HepG2 (cell line): Measurements from ENCODE around the gene MYO1C.

Source experiments
- BRCA1 ChIP-seq: sonication (generic); formaldehyde crosslinking; IDR thresholded peaks from 2 replicates; pipeline ENCODE4 v1.4.0; 2020; ENCODE audit warnings: missing genetic modification reagents
- EP300 ChIP-seq, 3 experiments: sonication (generic) in 1 of 3; formaldehyde crosslinking in 1 of 3; IDR thresholded peaks; 2 replicates each; pipeline versions ENCODE4 v1.5.1 to v1.6.1; 2011 to 2020; ENCODE audit warnings: low read depth in 2 of 3, low read length in 2 of 3, borderline replicate concordance in 1 of 3, improper control_type of control experiment in 1 of 3, mild to moderate bottlenecking in 1 of 3, missing genetic modification reagents in 1 of 3, moderate library complexity in 1 of 3

GRCh38 chr17:1509290-1509881, 16.9 kb upstream of the MYO1C start:
- TF ChIP-seq BRCA1 (CRISPR knock-in tag): no peak
- TF ChIP-seq EP300 (IDR thresholded peaks at IDR 0.05; ENCODE audit: low read depth in 2 of 2, low read length in 2 of 2): no peak
- no peak for TF ChIP-seq EP300 (CRISPR knock-in tag; IDR thresholded peaks at IDR 0.05; ENCODE audit: borderline replicate concordance)
